ENCODE data around the gene SYN1. TPM values are rescaled to one million over a fixed set of nuclear protein-coding genes. Genes with fewer than 3 reads are reported as not detected.
A peak's percentile ranks its signal among the peaks of the same experiment; 100 is the strongest.

SYN1 gene
- total RNA-seq, 1 donor from 2014 or later, result 4.5 TPM

DNA sequence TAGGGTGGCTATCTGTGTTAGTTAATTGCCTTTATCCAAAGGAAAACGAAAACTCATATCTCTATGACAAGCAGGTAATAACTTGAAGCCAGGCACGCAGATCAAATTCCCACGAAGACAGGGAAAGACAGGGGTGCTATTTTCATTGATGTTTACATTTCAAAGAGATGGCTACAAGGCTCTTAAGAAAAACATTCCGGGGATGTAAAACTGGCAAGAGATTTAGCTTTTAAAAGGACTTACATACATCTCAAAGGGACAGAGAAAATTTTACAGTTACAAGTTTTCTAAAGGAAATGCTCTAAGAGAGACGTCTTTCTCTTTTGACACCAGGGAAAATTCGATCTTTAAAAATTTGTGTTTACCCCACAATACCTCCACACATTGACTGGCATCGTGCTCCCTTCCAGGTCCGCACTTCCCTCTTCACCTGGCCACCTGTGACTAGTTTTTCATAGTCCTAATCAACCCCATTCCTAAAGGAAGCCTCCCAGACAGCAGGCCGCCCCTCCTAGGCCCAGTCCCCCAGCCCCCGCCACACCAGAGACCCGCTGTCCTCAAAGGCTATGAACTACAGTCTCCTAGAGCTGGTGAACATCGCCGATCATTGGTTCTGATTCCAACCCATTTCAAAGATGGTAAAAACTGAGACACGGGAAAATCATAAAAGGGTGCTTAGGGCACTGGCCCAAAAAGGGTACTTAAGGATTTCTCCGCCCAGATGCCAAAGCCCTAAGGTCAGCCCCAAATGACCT lies 59.3 kb downstream of the SYN1 start:
- DNase-seq (ENCODE audit: low read depth, low spot score), result no peak
- Mint-ChIP-seq H3K4me1 (peaks cover 32% of the 10 kb centered on the region), H3K36me3 (ENCODE audit: low read depth) (peaks cover 3% of the 10 kb centered on the region), H3K27me3 (ENCODE audit: low read depth) (no peaks in the 10 kb centered on the region), H3K4me3 (peak overlapping the region; percentile 88), H3K9me3 (peaks cover 3% of the 10 kb centered on the region), H3K27ac (ENCODE audit: unreplicated experiment) (peak overlapping the region; percentile 22)
- TF ChIP-seq, protein P1, sequence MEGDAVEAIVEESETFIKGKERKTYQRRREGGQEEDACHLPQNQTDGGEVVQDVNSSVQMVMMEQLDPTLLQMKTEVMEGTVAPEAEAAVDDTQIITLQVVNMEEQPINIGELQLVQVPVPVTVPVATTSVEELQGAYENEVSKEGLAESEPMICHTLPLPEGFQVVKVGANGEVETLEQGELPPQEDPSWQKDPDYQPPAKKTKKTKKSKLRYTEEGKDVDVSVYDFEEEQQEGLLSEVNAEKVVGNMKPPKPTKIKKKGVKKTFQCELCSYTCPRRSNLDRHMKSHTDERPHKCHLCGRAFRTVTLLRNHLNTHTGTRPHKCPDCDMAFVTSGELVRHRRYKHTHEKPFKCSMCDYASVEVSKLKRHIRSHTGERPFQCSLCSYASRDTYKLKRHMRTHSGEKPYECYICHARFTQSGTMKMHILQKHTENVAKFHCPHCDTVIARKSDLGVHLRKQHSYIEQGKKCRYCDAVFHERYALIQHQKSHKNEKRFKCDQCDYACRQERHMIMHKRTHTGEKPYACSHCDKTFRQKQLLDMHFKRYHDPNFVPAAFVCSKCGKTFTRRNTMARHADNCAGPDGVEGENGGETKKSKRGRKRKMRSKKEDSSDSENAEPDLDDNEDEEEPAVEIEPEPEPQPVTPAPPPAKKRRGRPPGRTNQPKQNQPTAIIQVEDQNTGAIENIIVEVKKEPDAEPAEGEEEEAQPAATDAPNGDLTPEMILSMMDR (conservative IDR thresholded peaks at IDR 0.05), result no peak

DNA sequence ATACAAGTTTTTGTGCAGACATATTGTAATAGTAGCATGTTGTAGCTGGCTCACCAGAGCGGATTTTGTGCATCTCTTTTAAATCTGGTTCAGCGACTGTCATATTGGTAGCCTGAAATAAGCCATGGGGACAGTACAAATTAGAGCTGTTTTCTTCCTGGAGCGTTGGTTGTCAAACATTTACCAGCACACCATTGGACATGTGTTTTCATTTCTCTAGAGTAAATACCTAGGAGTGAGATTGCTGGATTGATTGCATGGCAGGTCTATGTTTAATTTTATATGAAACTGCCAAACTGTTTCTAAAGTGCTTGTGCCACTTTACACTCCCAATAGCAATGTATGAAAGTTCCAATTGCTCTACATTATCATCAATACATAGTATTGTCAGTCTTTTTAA lies 61.2 kb downstream of the SYN1 start:
- DNase-seq (ENCODE audit: low read depth, low spot score), result no peak
- TF ChIP-seq, protein P1 (conservative IDR thresholded peaks at IDR 0.05), result no peak
- Mint-ChIP-seq H3K4me1 (peaks cover 30% of the 10 kb centered on the region), H3K9me3 (peaks cover 3% of the 10 kb centered on the region), H3K27ac (ENCODE audit: unreplicated experiment) (no peak overlapping the region), H3K36me3 (ENCODE audit: low read depth) (peaks cover 2% of the 10 kb centered on the region), H3K4me3 (peak overlapping the region; percentile 27), H3K27me3 (ENCODE audit: low read depth) (no peaks in the 10 kb centered on the region)

DNA sequence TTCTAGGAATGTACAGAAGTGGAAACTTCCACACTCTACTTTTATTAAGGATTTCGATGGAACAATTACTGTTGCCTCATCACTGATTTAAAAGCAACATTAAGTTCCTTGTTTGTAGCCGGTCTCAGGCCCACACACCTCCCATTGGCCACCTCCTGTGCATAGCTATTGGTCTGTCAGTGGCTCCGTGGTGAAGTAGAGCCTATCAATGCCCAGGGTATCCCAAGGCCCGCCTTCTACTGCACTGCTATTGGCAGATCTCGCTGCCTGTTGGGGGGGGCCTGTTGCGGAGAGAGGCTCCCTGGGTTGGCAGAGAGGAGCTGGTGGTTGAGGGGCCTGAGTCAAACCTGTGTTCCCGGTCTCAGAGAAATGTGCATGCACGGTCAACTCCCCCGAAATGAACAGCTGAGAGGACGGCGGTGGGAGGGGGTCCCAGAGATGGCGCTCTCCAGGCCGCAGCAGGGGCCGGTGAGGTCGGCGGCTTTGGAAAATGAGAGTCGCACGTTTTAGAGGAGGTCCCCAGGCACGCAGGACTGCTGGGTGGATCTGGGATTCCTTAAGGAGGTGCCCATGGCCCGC lies 63.5 kb downstream of the SYN1 start:
- Mint-ChIP-seq H3K36me3 (ENCODE audit: low read depth) (no peaks in the 10 kb centered on the region), H3K9me3 (peaks cover 3% of the 10 kb centered on the region), H3K4me3 (peak overlapping the region; percentile 89), H3K27me3 (ENCODE audit: low read depth) (no peaks in the 10 kb centered on the region), H3K4me1 (peaks cover 24% of the 10 kb centered on the region), H3K27ac (ENCODE audit: unreplicated experiment) (peak overlapping the region; percentile 94)
- peak; percentile 61 for DNase-seq (ENCODE audit: low read depth, low spot score)
- TF ChIP-seq, protein P1 (conservative IDR thresholded peaks at IDR 0.05), result no peak

DNA sequence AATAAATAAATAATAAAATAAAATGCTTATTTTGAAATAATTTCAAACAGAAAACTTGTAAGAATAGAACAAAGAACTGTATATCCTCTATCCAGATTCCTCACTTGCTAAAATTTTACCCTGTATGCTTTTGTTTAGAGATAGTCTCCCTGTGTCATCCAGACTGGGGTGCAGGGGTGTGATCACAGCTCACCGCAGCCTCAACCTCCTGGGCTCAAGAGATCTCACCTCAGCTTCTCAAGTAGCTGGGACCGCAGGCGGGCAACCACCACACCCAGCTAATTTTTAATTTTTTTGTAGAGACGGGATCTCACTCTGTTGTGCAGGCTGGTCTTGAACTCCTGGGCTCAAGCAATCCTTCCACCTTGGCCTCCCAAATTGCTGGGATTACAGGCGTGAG lies 76.2 kb downstream of the SYN1 start:
- Mint-ChIP-seq H3K4me3 (no peak overlapping the region), H3K27ac (ENCODE audit: unreplicated experiment) (no peak overlapping the region), H3K9me3 (no peaks in the 10 kb centered on the region), H3K27me3 (ENCODE audit: low read depth) (no peaks in the 10 kb centered on the region), H3K36me3 (ENCODE audit: low read depth) (no peaks in the 10 kb centered on the region), H3K4me1 (peaks cover 6% of the 10 kb centered on the region)
- TF ChIP-seq, protein P1 (conservative IDR thresholded peaks at IDR 0.05), result no peak
- no peak for DNase-seq (ENCODE audit: low read depth, low spot score)

DNA sequence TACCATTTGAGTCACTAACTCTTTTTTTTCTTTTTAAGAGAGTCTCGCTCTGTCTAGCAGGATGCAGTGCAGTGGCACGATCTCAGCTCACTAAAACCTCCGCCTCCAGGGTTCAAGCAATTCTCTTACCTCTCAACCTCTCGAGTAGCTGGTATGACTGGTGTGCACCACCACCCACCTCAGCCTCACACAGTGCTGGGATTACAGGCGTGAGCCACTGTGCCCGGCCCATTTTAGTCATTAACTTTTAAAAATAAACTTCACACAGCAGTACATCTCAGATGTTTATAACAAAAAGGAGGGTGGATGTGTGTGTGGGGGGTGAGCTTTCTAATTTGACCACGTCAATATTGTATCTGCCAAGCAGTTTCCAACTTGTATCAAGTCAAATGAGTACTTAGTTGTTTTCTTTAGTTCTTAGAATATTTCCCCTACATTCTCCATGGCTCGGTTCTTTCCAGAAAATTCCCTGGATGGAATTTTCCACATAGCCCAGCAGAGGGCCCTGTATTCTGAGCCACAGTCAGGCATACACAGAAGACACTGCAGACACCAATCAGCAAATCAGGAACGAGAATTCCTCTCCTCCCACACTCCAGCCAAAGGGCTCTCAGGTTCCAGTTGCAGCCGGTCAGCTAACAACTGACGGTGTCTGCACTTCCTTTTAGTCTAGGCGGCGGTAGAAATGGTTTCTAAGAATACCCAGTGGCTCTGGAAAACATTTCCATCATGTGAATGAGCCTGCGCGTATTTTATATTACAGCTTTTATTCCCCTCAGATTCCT lies 78.7 kb downstream of the SYN1 start:
- peaks cover 3% of the 10 kb centered on the region for H3K9me3 Mint-ChIP-seq
- H3K36me3 Mint-ChIP-seq (ENCODE audit: low read depth), result no peaks in the 10 kb centered on the region
- TF ChIP-seq, protein P1 (conservative IDR thresholded peaks at IDR 0.05), result peak; percentile 65
- peak; percentile 33 for DNase-seq (ENCODE audit: low read depth, low spot score)
- H3K27me3 Mint-ChIP-seq (ENCODE audit: low read depth), result no peaks in the 10 kb centered on the region
- H3K4me1 Mint-ChIP-seq, result peaks cover 6% of the 10 kb centered on the region
- H3K27ac Mint-ChIP-seq (ENCODE audit: unreplicated experiment), result peak overlapping the region; percentile 48
- H3K4me3 Mint-ChIP-seq, result peak overlapping the region; percentile 8
